CD1c-positive myeloid dendritic cell (primary cell): ENCODE data around the gene FMNL2.

Experiments used
- DNase-seq: peaks from one replicate; pipeline ENCODE4 v3.0.0-alpha.2; 2016; ENCODE audit errors: extremely low spot score

The FMNL2 gene

GRCh38 chr2:152402780-152403759, 68.1 kb downstream of the FMNL2 start:
- DNase-seq, result no peak

- peak; percentile 44 for DNase-seq
These were observed 70.5 kb downstream of the FMNL2 start for GRCh38 chr2:152405206-152406118.

- peak; percentile 51 for DNase-seq
These were observed 71.3 kb downstream of the FMNL2 start for GRCh38 chr2:152406119-152406835.

DNA sequence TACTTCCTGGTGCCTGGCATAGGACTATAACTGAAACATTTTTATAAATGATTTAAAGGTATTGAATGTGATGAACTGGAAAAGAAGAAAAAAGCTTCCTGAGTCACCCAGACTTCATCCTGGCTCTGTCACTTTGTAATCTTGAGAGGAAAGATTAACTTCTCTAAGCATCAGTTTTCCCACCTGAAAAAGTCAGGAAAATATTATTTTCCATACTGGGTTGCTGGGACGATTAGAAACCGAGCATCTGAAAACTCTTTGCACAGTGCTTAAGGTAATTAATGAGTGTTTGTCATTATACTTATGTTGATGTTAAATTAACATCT, 71.8 kb downstream of the FMNL2 start:
- DNase-seq, result no peak

- peak; percentile 58 for DNase-seq
These were observed 72.3 kb downstream of the FMNL2 start for GRCh38 chr2:152407204-152407721.

GRCh38 chr2:152407806-152408205, 72.8 kb downstream of the FMNL2 start:
- DNase-seq, result no peak

GRCh38 chr2:152408254-152408653, 73.3 kb downstream of the FMNL2 start:
- DNase-seq, result no peak

GRCh38 chr2:152409386-152410164, 74.6 kb downstream of the FMNL2 start:
- DNase-seq, result no peak

- DNase-seq, result peak; percentile 47
These were observed 75.2 kb downstream of the FMNL2 start for GRCh38 chr2:152410165-152410597.

- peak; percentile 73 for DNase-seq
These were observed 76.2 kb downstream of the FMNL2 start for GRCh38 chr2:152411154-152411553.

GRCh38 chr2:152413228-152414030, 78.5 kb downstream of the FMNL2 start:
- DNase-seq, result no peak

GRCh38 chr2:152415231-152415642, 80.3 kb downstream of the FMNL2 start:
- no peak for DNase-seq

GRCh38 chr2:152415796-152416195, 80.8 kb downstream of the FMNL2 start:
- DNase-seq, result no peak

DNA sequence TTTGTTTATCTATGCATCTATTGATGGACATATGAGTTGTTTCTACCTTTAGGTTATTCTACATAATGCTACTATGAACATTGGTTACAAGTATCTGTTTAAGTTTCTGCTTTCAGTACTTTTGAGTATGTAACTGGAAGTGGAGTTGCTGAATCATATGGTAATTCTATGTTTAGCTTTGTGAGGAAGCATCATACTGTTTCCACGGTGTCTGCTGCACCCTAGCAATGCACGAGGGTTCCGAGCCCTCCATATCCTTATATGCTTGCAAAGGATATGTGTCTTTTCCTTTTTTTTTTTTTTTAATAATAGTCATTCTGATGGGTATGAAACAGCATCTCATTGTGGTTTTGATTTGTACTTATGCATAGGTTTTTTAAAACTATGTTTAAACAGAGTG, 83.7 kb downstream of the FMNL2 start:
- DNase-seq, result peak; percentile 81

DNA sequence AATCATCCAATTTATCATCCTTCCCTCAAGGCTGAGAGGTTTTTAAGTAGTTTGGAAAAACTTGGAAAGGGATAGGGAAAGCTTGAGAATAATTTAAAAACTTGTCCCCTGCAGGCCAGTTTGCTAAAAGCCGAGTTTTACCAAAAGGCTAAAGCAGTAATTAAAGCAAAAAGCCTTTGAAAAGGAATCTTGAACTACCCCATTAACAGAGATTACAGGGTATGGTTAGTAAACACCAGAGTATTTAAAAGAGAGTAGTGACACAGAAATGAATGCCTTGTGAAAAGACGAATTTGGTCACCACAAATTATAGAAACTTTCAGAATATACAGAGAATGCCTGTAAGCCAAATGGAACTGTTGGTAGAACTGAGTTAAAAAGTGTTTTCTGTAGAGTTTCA, 85.0 kb downstream of the FMNL2 start:
- no peak for DNase-seq

DNA sequence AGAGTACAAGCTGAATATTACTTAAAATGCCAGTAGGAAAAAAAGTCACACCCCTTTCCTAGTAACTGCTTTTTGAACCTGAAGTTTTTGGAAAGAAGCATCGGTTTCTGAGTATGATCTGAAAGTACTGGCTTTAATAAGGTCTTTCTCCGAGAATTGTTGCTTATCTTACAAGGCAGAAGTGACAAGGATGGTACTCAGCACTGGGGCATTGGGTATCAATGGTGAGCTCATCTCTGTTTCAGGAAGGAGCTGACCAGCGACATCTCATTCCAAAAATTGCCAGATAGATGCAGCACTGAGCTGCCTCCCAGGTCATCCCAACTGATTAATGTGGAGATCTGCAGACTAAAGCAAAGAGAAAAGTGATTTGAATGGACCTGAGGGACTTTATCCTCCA, 85.4 kb downstream of the FMNL2 start:
- peak; percentile 39 for DNase-seq

GRCh38 chr2:152420936-152421335, 86.0 kb downstream of the FMNL2 start:
- DNase-seq, result peak; percentile 81

GRCh38 chr2:152421521-152422370, 86.8 kb downstream of the FMNL2 start:
- DNase-seq, result peak; percentile 94

- no peak for DNase-seq
These were observed 88.7 kb downstream of the FMNL2 start for GRCh38 chr2:152423684-152424083.
